Measurements from ENCODE around the gene NPAS3.

NPAS3 gene

DNA sequence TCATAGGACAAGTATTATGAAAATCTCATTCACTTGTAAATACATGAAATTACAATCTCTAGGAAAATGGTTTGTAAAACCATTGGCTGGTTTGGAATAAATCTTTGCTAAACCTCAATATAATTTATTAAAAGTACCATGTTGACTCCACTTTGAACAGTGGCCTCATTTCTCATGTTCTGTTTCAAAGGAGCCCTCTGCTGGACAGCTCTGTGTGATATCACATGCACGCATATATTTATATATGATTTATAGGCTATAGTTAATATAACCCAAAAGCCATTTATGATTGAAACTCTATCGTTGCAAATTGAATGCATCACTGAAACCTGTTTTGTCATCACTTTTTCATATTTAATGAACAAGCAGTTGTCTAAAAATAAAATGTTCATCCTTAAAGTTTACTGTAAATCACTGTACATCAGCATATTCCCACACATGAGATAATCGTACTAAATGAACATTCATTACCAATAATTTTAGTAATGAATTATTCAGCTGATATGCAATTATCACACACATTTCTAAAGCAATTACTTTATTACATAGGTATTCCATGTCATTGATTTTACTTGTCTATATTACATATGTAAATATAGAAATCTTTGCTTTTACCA lies 493.8 kb downstream of the NPAS3 start:
- Histone ChIP-seq H3K27me3 (ENCODE audit: insufficient read depth, low read depth) (no peaks in the 10 kb centered on the region), H3K27ac (no peak overlapping the region), H3K4me2 (no peak overlapping the region), H3K4me1 (ENCODE audit: low read depth, poor library complexity, severe bottlenecking) (no peaks in the 10 kb centered on the region), H2AFZ (ENCODE audit: low read depth) (no peak overlapping the region), H3K79me2 (ENCODE audit: insufficient read depth, low read depth) (no peaks in the 10 kb centered on the region), H4K20me1 (ENCODE audit: insufficient read depth) (no peaks in the 10 kb centered on the region), H3K36me3 (ENCODE audit: insufficient read depth) (no peaks in the 10 kb centered on the region), H3K9ac (no peak overlapping the region), H3K4me3 (IDR thresholded peaks at IDR 0.05; ENCODE audit: insufficient read depth, low read depth, low read length) (no peak overlapping the region)
- TF ChIP-seq, protein P1, sequence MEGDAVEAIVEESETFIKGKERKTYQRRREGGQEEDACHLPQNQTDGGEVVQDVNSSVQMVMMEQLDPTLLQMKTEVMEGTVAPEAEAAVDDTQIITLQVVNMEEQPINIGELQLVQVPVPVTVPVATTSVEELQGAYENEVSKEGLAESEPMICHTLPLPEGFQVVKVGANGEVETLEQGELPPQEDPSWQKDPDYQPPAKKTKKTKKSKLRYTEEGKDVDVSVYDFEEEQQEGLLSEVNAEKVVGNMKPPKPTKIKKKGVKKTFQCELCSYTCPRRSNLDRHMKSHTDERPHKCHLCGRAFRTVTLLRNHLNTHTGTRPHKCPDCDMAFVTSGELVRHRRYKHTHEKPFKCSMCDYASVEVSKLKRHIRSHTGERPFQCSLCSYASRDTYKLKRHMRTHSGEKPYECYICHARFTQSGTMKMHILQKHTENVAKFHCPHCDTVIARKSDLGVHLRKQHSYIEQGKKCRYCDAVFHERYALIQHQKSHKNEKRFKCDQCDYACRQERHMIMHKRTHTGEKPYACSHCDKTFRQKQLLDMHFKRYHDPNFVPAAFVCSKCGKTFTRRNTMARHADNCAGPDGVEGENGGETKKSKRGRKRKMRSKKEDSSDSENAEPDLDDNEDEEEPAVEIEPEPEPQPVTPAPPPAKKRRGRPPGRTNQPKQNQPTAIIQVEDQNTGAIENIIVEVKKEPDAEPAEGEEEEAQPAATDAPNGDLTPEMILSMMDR (conservative IDR thresholded peaks at IDR 0.05; ENCODE audit: low read depth, low read length): peak; percentile 55

DNA sequence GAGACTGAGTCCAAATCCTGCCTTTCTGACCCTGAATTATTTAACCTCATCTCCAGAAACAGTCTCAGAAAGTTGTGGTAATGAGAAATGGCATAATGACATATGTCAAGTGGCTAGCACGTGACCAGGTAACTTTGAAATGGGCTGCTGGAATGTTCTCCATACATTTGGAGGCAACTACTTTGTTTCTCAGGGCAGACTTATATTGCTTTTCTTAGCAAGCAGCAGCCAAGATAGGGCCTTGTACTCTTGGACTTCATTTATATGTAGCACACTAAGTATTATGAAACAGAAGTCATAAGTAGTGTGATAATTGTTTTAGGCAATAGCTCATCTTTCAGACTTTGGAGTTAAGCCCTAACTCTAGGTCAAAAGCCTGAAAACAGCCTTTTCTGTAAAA lies 494.7 kb downstream of the NPAS3 start:
- Histone ChIP-seq H3K79me2 (ENCODE audit: insufficient read depth, low read depth) (no peaks in the 10 kb centered on the region), H3K4me2 (no peak overlapping the region), H3K36me3 (ENCODE audit: insufficient read depth) (no peaks in the 10 kb centered on the region), H2AFZ (ENCODE audit: low read depth) (no peak overlapping the region), H3K4me3 (IDR thresholded peaks at IDR 0.05; ENCODE audit: insufficient read depth, low read depth, low read length) (no peak overlapping the region), H3K27ac (no peak overlapping the region), H3K27me3 (ENCODE audit: insufficient read depth, low read depth) (no peaks in the 10 kb centered on the region), H4K20me1 (ENCODE audit: insufficient read depth) (no peaks in the 10 kb centered on the region), H3K4me1 (ENCODE audit: low read depth, poor library complexity, severe bottlenecking) (no peaks in the 10 kb centered on the region), H3K9ac (no peak overlapping the region)
- TF ChIP-seq, protein P1 (conservative IDR thresholded peaks at IDR 0.05; ENCODE audit: low read depth, low read length): no peak

DNA sequence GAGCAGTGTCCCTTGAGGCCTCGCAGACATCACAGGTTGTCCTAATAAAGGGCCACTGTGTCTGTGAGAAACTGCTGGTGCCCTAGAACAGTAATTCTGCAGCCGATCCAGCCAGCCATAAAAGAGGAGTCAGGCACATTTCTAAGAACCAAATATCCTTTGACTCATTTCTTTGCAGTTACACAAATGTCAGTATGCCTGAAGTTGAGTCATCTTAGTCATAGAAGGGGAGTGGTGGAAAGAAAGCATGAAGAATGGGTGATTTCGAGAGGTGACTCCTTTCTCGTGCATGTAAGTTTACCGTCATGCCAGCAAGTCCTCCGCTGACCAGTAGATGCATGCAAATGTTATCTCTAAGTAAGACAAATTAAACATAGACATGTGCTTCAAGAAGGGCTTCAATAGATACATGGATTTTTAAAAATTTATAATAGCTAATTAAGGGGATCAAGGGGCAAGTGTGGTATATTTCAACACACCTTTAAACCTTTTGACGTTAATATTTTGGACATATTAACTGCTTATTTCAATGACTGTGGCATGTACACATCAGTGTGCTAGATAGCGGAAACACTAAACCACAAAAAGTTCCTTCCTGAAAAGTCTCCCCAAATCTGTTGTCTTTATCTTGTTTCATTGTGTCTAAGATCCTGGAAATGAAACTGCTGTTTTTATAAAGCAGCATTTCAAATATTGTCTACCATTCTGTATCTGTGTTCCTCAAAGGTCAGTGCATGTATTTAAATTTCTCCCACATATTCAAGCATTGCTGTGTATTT lies 497.4 kb downstream of the NPAS3 start:
- H3K4me3 ChIP-seq (IDR thresholded peaks at IDR 0.05; ENCODE audit: insufficient read depth, low read depth, low read length): no peak overlapping the region
- H3K79me2 ChIP-seq (ENCODE audit: insufficient read depth, low read depth): no peaks in the 10 kb centered on the region
- H4K20me1 ChIP-seq (ENCODE audit: insufficient read depth): no peaks in the 10 kb centered on the region
- TF ChIP-seq, protein P1 (conservative IDR thresholded peaks at IDR 0.05; ENCODE audit: low read depth, low read length): no peak
- H2AFZ ChIP-seq (ENCODE audit: low read depth): no peak overlapping the region
- no peak overlapping the region for H3K27ac ChIP-seq
- H3K9ac ChIP-seq: no peak overlapping the region
- no peaks in the 10 kb centered on the region for H3K36me3 ChIP-seq (ENCODE audit: insufficient read depth)
- H3K4me2 ChIP-seq: no peak overlapping the region
- no peaks in the 10 kb centered on the region for H3K4me1 ChIP-seq (ENCODE audit: low read depth, poor library complexity, severe bottlenecking)
- no peaks in the 10 kb centered on the region for H3K27me3 ChIP-seq (ENCODE audit: insufficient read depth, low read depth)

DNA sequence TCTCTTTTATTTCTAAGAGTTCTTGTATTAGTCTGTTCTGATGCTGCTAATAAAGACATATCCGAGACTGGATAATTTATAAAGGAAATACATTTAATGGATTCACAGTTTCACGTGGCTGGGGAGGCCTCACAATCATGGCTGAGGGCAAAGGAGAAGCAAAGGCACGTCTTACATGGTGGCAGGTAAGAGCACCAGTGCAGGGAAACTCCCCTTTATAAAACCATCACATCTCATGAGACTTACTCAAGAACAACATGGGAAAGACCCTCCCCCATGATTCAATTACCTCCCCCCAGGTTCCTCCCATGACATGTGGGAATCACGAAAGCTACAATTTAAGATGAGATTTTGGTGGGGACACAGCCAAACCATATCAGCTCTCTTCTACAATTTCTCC lies 503.0 kb downstream of the NPAS3 start:
- H3K4me1 ChIP-seq (ENCODE audit: low read depth, poor library complexity, severe bottlenecking): no peaks in the 10 kb centered on the region
- no peaks in the 10 kb centered on the region for H4K20me1 ChIP-seq (ENCODE audit: insufficient read depth)
- H3K27me3 ChIP-seq (ENCODE audit: insufficient read depth, low read depth): no peaks in the 10 kb centered on the region
- no peak overlapping the region for H3K4me3 ChIP-seq (IDR thresholded peaks at IDR 0.05; ENCODE audit: insufficient read depth, low read depth, low read length)
- H2AFZ ChIP-seq (ENCODE audit: low read depth): no peak overlapping the region
- no peaks in the 10 kb centered on the region for H3K79me2 ChIP-seq (ENCODE audit: insufficient read depth, low read depth)
- H3K4me2 ChIP-seq: no peak overlapping the region
- no peak overlapping the region for H3K9ac ChIP-seq
- TF ChIP-seq, protein P1 (conservative IDR thresholded peaks at IDR 0.05; ENCODE audit: low read depth, low read length): no peak
- no peaks in the 10 kb centered on the region for H3K36me3 ChIP-seq (ENCODE audit: insufficient read depth)
- H3K27ac ChIP-seq: no peak overlapping the region
